Activated CD4-positive, alpha-beta T cell treated with anti-CD3 and anti-CD28 coated beads for 48 hours (primary cell): Measurements from ENCODE around the gene C11orf58.

Experiments used
- DNase-seq: peaks from one replicate; pipeline ENCODE4 v3.0.0-alpha.2; 2020

C11orf58 gene

DNA sequence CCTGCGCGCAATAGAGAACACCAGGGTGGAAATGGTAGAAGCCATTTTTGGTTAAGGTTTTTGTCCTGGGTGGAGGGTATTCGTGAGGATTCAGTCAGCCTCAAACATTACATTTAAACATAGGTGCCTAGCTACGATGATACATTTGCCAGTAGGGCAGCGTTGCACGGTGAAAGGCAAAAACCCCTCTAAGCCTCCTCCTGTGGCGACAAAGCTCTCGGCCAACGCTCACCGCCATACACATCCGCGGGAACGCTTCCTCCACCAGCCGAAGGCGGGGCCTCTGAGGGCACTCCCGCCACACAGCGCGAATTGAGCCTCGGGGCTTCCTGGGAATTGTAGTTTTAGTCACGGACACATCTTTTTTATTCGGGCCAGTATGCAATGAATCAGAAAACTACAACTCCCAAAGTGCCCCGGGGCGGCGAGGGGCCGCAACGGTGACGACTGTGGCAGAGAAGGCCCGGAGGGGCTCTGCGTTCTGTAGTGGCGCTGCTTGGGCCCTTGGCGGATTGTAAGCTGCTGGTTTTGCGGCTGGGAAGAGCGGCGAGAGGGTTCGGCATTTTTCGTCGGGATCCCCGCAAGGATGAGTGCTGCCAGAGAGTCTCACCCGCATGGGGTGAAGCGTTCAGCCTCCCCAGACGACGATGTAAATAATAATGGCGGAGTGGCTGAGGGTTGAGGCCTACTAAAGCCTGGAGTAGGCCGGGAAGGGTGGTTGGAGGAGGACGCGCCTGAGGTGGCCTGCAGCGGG, at the start of gene C11orf58:
C11orf58 (plus strand) TSS at position 455 of the 754 bp plus-strand sequence; CDS start at position 587, 132 bp downstream.
- DNase-seq = peak; percentile 95

DNA sequence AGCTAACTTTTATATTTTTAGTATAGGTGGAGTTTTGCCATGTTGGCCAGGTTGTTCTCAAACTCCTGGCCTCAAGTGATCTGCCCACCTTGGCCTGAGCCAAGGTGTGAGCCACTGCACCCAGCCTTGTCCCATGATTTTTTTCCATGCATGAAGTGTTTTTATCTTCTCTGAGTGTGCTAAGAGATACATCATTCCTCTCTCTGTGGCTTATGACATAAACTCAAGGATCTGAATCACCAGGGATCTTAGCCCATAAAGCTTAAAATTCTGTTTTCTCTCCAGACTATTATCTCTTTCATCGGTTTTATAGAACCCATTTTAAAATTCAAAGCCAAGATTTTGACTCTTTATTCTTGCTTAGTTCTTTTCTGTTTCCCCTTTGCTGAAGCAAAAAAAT, 48.4 kb upstream of the C11orf58 start:
- no peak for DNase-seq

DNA sequence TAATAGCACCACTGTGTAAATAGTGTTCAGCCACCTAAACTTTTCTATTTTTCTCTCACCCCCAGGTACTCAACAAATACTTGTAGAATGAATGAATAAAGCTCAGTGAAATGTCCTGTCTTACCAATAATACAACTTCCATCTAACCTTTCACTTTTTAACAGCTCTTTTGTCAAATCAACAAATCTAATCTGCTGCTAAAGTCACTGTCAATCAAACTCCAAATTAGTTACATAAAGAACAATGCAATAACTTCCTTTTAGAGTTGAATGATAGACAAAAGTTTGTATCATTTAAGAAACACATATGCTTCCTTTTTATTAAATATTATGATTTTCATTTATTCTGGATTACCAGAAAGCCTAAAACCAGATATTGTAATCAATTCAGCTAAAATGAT, 34.7 kb upstream of the C11orf58 start:
- DNase-seq = no peak

DNA sequence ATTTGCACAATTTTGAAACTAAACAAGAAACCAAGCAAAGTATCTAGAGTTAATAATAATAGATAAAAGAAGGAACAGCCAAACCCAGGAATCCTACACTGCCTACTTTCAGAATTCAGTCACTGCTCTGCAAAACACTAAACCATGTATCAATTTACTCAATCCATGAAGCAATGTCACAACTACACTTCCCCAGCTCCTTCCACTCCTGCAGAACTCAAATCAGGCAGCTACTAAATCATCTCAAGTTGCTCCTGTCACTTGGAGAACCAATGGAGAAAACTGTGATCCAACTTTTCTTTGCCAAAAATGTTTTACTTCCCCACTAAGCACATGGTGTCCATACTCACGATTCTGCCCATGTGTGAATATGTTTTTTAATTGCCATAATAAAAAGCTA, 24.9 kb upstream of the C11orf58 start:
- no peak for DNase-seq

DNA sequence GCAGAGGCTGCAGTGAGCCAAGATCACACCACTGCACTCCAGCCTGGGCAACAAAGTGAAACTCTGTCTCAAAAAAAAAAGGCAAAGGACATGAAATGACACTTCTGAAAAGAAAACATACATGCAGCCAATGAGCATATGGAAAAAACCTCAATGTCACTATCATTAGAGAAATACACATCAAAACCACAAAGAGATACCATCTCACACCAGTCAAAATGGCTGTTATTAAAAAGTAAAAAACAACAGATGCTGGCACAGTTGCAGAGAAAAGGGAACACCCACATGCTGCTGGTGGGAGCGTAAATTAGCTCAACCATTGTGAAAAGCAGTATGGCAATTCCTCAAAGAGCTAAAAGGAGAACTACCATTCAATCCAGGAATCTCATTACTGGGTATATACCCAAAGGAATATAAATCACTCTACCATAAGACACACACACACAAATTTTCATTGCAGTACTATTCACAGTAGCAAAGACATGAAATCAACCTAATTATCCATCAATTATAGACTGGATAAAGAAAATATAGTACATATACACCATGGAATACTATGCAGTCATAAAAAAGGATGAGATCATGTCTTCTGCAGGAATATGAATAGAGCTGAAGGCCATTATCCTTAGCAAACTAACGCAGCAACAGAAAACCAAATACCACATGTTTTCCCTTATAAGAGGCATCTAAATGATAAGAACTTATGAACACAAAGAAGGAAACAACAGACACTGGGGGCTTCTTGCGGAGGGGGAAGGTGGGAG, 15.7 kb upstream of the C11orf58 start:
- DNase-seq = no peak

DNA sequence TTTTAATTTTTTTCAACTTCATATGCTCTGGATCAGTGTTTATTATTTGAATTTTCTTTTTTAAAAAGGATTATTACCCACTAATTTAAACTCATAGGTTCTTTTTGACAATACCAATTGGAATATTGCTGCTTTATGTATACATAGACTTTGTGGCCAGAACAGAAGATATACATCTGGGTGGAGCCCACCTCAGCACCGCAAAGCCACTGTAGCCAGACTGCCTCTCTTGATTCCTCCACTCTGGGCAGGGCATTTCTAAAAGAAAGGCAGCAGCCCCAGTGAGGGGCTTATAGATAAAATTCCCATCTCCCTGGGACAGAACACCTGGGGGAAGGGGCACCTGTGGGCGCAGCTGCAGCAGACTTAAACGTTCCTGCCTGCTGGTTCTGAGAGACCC, 10.6 kb upstream of the C11orf58 start:
- DNase-seq = no peak

DNA sequence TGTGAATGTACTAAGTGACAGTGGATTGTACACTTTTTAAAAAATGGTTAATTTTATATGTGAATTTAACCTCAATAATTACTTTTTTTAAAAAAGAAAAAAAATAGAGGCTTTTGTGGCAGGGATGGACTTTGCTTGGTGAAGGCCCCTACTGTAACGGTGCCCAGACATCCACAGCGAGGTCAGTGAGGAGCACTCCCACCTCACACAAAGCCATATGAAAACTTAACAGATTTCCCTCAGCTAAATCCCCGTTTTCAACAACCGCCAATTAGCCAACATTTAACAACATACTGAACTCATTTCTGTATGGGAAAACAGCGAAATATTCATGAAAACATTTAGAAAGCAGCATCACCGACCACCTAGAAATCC, 642 bp upstream of the C11orf58 start:
- DNase-seq = no peak

DNA sequence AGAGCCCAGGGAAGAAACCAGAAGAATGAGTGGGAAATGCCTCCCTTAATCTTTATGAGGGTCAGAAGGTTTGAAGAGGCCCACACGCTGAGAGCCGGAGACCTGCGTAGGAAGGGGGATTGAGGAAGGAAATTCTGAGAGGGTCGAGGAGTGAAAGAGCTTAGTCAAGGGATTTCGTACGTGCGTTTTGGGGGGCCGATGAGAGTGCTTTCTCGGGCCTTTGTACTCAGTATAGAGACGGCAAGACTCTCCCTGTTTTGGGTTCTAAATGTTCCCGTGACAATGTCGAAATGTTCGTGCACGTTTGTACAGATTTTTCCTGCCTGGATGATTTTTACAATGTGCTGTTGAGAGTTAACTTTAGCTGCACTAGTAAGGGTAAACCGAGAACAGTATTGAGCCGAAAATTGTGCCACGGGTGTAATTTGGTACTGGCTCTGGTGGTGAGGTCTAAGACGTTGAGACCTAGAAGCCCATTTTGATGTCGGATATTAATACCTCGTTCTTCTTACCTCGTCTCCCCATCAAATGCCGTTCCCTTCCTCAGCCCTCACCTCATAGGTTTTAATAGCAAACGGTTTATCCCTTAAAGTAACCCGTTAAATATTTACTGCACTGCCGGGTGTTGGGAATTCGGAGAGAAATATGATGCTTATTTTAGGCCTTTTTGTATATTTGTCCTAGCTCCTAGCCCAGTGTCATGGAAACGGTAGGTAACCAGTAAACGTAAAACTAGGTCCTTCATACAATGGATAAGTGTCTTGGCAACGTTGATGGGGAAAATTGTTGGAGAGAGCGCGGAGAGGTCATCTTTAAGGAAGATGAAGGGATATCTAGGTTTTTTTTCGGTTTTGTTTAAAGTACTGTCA, 734 bp downstream of the C11orf58 start:
- no peak for DNase-seq

DNA sequence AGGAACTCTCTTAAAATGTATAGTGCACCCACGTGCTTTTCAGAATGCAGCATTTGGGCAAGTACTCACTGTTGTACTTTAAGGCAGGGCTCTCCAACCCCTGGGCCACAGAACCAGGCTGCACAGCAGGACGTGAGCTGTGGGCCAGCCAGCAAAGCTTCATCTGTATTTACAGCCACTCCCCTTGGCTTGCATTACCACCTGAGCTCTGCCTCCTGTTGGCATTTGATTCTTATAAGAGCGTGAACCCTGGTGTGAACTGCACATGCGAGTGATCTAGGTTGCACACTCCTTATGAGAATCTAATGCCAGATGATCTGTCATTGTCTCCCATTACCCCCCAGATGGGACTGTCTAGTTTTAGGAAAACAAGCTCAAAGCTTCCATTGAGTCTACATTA, 3.0 kb downstream of the C11orf58 start:
- no peak for DNase-seq

DNA sequence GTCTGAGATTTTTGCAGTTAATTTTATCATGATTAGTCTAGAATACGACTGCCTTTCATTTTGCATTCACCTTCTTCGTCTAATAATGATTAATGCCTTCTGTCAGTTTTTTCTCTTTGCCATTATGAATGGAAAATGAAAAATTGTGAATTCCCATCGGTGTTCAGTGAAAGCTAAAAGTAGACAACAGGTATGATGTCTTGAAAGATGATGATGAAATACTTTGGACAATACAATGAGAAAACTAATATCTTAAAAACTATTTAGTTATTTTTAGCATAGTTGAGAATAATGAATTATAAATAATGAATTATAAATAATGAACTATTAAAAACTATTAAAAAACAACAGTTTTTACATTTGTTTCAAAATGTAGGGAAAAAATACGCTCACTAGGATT, 5.0 kb downstream of the C11orf58 start:
- no peak for DNase-seq

DNA sequence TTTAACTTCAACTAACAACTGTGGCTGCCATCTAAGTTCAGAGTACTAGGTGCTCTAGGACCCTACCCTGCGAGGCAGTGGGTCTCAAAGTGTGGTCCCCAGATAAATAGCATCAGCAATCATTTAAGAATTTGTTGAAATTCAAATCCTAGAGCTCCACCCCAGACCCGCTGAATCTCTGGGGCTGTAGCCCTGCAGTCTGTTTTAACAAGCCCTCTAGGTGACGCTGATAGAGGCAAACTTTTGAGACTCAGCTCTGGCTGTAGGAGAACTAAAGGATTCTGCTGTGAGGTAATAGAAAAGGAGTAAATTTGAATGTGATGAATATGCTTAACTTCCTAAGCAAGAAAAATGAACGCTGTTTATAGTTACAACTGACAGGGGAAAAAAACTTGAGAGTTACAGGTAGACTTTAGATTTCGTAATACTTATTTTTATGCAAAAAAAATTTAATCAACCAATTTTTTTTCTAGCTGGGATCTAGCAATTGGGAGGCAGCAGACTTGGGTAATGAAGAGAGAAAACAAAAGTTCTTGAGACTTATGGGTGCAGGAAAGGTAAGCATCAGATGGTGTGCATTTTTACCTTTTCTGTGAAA, 5.8 kb downstream of the C11orf58 start:
- DNase-seq = no peak

DNA sequence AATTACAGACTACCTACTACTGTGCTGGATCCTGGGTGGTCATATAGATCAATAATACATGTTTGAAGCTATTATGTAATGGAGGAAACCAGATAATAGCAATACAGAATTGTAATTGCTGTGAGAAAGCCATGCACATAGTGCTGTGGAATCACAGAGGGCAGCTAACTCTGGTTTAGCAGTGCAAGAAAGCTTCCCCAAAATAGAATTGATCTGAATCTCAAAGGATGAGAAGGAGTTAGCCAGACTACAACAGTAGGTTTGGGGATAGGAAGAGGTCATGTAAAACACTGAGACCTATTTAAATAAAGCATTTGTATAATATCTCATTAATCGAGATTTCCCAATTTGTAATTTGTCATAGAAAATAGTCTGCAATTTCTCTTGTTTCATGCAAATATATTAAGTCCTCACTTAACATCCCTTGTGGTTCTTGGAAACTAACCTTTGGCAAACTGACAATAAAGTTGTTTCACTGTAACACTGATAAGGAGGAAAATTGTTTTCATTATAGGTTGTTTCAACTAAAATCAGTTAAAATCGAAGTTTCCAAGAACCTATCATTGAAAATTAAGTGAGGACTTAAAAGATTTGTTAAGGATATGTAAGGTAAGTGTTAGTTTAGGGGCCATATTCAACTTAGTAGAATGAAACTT, 7.6 kb downstream of the C11orf58 start:
- no peak for DNase-seq

DNA sequence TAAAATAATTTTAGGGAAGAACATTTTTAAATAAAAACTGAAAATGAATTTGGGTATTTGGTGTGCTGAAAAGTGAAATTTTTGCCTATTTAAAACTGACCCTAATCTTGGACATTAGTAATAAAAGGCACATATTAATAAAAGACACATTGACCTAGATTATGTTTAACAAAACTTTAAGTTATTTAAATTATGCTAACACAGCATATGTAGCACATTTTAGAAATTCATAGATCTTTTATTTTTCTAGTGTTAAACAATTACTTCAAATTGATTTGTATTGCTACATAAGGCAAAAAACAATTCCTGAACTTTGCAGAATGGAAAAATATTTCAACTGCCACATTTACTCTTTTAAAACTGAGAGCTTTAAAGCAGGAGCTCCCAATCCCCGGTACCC, 10.6 kb downstream of the C11orf58 start:
- DNase-seq = no peak

DNA sequence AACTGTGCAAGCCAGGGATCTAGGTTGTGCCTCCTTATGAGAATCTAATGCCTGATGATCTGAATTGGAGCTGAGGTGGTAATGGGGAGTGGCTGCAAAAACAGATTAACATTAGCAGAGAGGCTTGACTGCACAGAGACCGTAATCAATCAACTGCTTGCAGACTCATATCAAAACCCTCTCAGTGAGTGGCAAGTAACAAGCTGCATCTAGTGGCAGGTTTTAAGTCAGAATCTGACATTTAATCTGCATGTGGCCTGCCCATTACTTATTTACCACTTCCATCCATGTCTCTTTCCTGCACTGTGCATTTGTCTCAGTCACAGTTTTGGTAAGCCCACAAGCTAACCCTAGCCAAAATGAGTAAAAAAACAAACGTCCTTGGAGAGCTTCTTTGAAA, 11.2 kb downstream of the C11orf58 start:
- no peak for DNase-seq

DNA sequence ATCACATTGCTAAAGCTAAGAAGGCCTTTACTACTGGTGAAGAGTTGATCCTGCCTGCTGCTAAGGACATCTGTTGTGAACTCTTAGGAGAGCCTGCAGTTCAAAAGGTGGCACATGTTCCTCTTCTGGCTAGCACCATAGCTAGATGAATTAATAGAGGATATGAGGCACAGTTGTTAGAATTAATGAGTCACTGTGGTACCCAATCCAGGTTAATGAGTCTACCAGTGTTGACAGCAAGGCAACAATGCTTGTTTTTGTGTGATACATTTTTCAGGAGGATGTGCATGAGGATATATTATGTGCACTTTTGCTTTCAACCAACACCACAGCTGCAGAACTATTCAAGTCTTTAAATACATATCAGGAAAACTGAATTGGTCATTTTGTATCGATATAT, 12.0 kb downstream of the C11orf58 start:
- DNase-seq = no peak

DNA sequence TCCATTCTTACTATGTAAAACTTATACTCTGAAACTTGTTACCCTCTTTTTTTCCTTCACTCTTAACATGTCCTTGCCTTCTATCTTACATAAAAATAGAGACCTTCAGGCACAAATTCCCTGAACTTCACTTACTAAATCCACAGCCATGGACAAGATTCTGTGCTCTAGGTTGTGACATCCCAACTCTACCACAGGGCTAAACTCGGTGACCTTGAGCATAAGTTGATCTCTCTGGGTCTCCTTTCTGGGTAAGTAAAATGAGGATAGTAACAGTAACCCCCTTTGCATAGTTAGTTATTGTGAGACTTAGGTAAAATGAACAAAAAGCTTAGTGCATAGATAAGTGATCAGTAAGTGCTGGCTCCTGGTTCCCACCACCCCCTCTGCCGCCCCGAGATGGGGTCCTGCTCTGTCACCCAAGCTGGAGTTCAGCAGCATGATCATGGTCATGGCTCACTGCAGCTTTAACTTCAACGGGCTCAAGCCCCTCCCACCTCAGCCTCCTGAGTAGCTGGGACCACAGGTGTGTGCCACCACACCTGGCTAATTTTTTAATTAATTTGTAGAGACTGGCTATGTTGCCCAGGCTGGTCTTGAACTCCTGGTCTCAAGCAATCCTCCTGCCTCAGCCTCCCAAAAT, 20.1 kb downstream of the C11orf58 start:
- no peak for DNase-seq

DNA sequence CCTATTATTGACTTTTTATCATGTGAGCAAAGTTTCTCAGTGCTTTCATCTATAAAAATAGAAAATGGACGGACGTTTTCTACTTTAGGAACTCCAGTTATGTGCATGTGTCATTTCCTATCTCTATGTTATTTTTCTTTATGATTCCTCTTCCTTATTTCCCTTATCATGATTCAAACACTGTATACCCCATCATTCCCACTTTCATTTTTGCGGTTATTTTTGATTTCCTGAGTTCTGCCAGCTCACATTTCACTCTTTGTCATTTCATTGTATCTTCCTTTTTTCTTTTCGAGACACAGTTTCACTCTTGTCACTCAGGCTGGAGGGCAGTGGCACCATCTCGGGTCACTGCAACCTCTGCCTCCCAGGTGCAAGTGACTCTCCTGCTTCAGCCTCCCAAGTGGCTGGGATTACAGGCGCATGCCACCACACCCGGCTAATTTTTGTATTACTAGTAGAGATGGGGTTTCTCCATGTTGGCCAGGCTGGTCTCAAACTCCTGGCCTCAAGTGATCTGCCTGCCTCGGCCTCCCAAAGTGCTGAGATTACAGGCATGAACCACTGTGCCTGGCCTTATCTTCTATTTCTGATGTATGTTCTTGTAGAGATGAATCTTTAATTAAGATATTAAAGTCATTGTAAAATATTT, 21.5 kb downstream of the C11orf58 start:
- DNase-seq = no peak

DNA sequence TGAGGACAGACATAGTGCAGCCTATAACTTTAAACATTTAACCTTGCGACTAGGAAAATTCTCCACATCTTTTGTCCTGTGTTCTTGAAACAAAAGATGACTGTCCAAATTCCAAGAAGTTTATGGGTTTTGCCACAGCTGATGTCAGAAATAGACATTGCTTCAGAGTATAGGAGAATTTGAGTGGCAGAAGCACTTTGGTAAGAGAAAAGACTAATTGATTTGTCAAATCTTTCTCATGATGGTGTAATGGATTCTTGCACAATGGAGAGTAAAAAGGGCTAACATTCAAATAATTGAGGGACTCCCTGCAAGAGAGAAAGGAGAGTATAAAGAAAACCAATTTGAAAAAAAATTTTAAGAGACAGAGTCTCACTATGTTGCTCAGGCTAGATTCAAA, 25.3 kb downstream of the C11orf58 start:
- no peak for DNase-seq

DNA sequence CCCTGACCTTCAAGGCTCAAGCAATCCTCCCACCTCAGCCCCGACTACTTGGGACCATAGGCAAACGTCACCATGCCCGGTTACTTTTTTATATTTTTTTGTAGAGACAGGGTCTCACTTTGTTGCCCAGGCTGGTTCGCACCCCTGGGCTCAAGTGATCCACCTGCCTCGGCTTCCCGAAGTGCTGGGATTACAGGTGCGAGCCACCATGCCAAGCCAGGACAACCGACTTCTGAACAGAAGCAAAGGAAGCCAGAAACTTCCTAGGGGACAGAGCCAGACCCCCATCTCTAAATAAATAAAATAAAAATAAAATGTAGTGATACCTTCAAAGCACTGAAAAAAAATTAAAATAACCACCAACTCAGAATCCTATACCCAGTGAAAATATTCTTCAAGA, 26.4 kb downstream of the C11orf58 start:
- no peak for DNase-seq

DNA sequence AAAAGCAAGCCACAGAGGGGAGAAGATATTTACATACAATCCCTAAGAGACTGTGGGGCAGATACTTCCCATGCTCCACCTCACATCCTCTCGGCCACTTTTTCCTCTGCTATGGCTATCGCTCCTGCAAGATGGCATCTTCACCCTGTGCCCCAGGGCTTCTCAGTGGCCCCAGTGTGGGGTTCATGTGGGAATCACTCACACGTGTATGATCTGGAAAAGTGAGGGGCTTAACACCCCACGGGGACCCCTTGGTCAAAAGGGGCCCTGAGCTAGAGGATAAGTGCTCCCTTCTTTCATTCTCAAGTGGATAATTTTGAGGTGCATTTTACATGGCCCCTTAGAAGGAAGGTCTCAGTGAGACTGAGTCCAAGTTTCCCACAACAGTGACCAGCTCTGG, 28.7 kb downstream of the C11orf58 start:
- DNase-seq = no peak

DNA sequence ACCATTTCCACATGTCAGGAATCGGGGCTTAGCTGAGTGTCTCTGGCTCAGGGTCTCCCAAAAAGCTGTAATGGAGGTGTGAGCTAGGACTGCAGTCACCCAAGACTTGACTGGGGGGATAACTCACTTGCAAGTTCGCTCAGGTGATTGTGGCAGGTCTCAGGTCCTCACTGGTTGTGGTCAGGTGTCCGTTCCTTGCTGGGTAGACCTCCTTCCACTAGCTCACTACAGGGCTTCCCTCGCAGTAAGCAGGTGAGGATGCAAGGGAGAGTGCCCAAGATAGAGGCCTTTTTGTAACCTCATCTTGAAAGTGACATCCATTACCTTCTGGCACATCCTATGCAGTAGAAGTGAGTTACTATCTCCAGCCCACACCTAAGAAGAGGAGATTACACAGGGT, 29.5 kb downstream of the C11orf58 start:
- no peak for DNase-seq

DNA sequence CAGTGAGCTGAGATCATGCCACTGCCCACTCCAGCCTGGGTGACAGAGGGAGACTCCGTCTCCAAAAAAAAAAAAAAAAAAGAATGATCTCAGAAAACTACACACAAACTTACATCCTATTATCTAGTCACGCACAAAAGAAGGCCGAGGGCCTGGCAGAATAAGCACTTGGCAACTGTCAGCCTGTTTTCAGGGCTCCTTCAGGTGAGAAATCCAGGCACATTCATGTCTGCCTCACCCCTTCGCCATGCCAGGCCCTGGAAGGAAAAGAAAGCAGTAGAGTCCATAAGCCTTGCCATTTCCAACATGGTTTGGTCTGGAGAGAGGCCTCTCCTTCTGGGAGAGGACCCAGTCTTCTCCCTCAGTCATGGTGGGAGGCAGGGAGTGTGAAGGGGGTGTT, 30.9 kb downstream of the C11orf58 start:
- no peak for DNase-seq
